HEK293 (cell line): ENCODE measurements around the gene IRX4.

Source experiments
- CTCF ChIA-PET: fragments of 350-600 bp; formaldehyde crosslinking; extraction: SDS; loops from one replicate; lab custom pipeline; 2021; ENCODE audit warnings: antibody characterized with exemption; lab: Yijun Ruan, JAX
- POLR2A ChIA-PET: fragments of 300-600 bp; formaldehyde crosslinking; extraction: SDS; loops from one replicate; lab custom pipeline; 2020; ENCODE audit warnings: antibody characterized with exemption, inconsistent platforms; lab: Yijun Ruan, JAX
- H3K27ac ChIP-seq: fragments of 200-500 bp; sonication (Bioruptor generic); 2 replicates; pipeline ENCODE4 v1.5.1; 2014; ENCODE audit warnings: low read depth, low read length, control low read depth, inconsistent platforms; ENCODE audit errors: extremely low read depth
- H3K36me3 ChIP-seq, 2 experiments: fragments of 200-500 bp in 1 of 2; sonication (Bioruptor generic) in 1 of 2; 1 replicate in 1 of 2; 2 replicates in 1 of 2; pipeline ENCODE4 v1.5.1; 2014 to 2017; ENCODE audit warnings: inconsistent platforms in 2 of 2, low read length in 2 of 2; ENCODE audit not compliant: control insufficient read depth in 2 of 2, insufficient read depth in 1 of 2
- H3K4me1 ChIP-seq: fragments of 200-500 bp; sonication (Bioruptor generic); 2 replicates; pipeline ENCODE4 v1.5.1; 2014; ENCODE audit warnings: mild to moderate bottlenecking, low read length, inconsistent platforms; ENCODE audit not compliant: control insufficient read depth, insufficient read depth
- H3K4me3 ChIP-seq: 2 replicates; pipeline ENCODE4 v1.5.1; 2011; ENCODE audit warnings: low read depth, mild to moderate bottlenecking, control low read depth, low read length, moderate library complexity
- H3K9me3 ChIP-seq: fragments of 200-500 bp; sonication (Bioruptor generic); 2 replicates; pipeline ENCODE4 v1.5.1; 2014; ENCODE audit warnings: low read depth, low read length, inconsistent platforms; ENCODE audit not compliant: control insufficient read depth, insufficient read depth
- BCL11B ChIP-seq: fragments of 450-650 bp; formaldehyde crosslinking; IDR thresholded peaks from 2 replicates; pipeline ENCODE4 v1.5.1; 2016; ENCODE audit warnings: low read depth, missing biosample characterization, missing genetic modification characterization
- OSR2 ChIP-seq: fragments of 450-650 bp; formaldehyde crosslinking; IDR thresholded peaks from 2 replicates; pipeline ENCODE4 v1.5.1; 2016; ENCODE audit warnings: missing biosample characterization, missing genetic modification characterization
- PRDM4 ChIP-seq: fragments of 450-650 bp; formaldehyde crosslinking; IDR thresholded peaks from 2 replicates; pipeline ENCODE4 v1.5.1; 2017; ENCODE audit warnings: missing biosample characterization, missing genetic modification characterization
- PRDM6 ChIP-seq: fragments of 450-650 bp; formaldehyde crosslinking; IDR thresholded peaks from 2 replicates; pipeline ENCODE4 v1.5.1; 2017; ENCODE audit warnings: missing biosample characterization, missing genetic modification characterization
- ZBTB17 ChIP-seq: fragments of 450-650 bp; formaldehyde crosslinking; IDR thresholded peaks from 2 replicates; pipeline ENCODE4 v1.5.1; 2016; ENCODE audit warnings: missing biosample characterization, missing genetic modification characterization
- ZBTB7A ChIP-seq: fragments of 450-650 bp; formaldehyde crosslinking; IDR thresholded peaks from 2 replicates; pipeline ENCODE4 v1.5.1; 2016; ENCODE audit warnings: low read depth, missing biosample characterization, missing genetic modification characterization
- ZFP3 ChIP-seq: fragments of 450-650 bp; formaldehyde crosslinking; IDR thresholded peaks from 2 replicates; pipeline ENCODE4 v1.5.1; 2016; ENCODE audit warnings: low read depth, missing biosample characterization, missing genetic modification characterization
- ZFP41 ChIP-seq: fragments of 450-650 bp; formaldehyde crosslinking; IDR thresholded peaks from 2 replicates; pipeline ENCODE4 v1.5.1; 2016; ENCODE audit warnings: missing biosample characterization, missing genetic modification characterization, borderline replicate concordance
- ZFP69B ChIP-seq: fragments of 450-650 bp; formaldehyde crosslinking; IDR thresholded peaks from 2 replicates; pipeline ENCODE4 v1.5.1; 2016; ENCODE audit warnings: missing biosample characterization, missing genetic modification characterization
- ZNF132 ChIP-seq: fragments of 450-650 bp; formaldehyde crosslinking; IDR thresholded peaks from 2 replicates; pipeline ENCODE4 v1.5.1; 2017; ENCODE audit warnings: missing biosample characterization, missing genetic modification characterization, borderline replicate concordance
- ZNF169 ChIP-seq: fragments of 450-650 bp; formaldehyde crosslinking; IDR thresholded peaks from 2 replicates; pipeline ENCODE4 v1.5.1; 2016; ENCODE audit warnings: missing biosample characterization, missing genetic modification characterization
- ZNF175 ChIP-seq: fragments of 450-650 bp; formaldehyde crosslinking; IDR thresholded peaks from 2 replicates; pipeline ENCODE4 v1.5.1; 2016; ENCODE audit warnings: missing biosample characterization, missing genetic modification characterization
- ZNF2 ChIP-seq: fragments of 450-650 bp; formaldehyde crosslinking; IDR thresholded peaks from 2 replicates; pipeline ENCODE4 v1.5.1; 2016; ENCODE audit warnings: missing biosample characterization, missing genetic modification characterization
- ZNF239 ChIP-seq: fragments of 450-650 bp; formaldehyde crosslinking; IDR thresholded peaks from 2 replicates; pipeline ENCODE4 v1.5.1; 2016; ENCODE audit warnings: missing biosample characterization, missing genetic modification characterization
- ZNF266 ChIP-seq: fragments of 450-650 bp; formaldehyde crosslinking; IDR thresholded peaks from 2 replicates; pipeline ENCODE4 v1.5.1; 2016; ENCODE audit warnings: missing biosample characterization, missing genetic modification characterization, low read depth
- ZNF362 ChIP-seq: fragments of 450-650 bp; formaldehyde crosslinking; IDR thresholded peaks from 2 replicates; pipeline ENCODE4 v1.5.1; 2016; ENCODE audit warnings: missing biosample characterization, missing genetic modification characterization
- ZNF561 ChIP-seq: fragments of 450-650 bp; IDR thresholded peaks from 2 replicates; pipeline ENCODE4 v1.5.1; 2018; ENCODE audit warnings: missing biosample characterization, missing genetic modification characterization, borderline replicate concordance
- ZNF76 ChIP-seq: fragments of 450-650 bp; formaldehyde crosslinking; IDR thresholded peaks from 2 replicates; pipeline ENCODE4; 2016; ENCODE audit warnings: low read depth, missing biosample characterization, missing genetic modification characterization, borderline replicate concordance
- TF ChIP-seq, protein P1 (sequence below): fragments of 450-650 bp; formaldehyde crosslinking; IDR thresholded peaks from 2 replicates; pipeline ENCODE4 v1.5.1; 2016; ENCODE audit warnings: missing biosample characterization, missing genetic modification characterization, low read depth
- TF ChIP-seq, protein P2 (sequence below): fragments of 450-650 bp; formaldehyde crosslinking; IDR thresholded peaks from 2 replicates; pipeline ENCODE4 v1.5.1; 2016; ENCODE audit warnings: missing biosample characterization, missing genetic modification characterization

IRX4 gene

GRCh38 chr5:1847611-1848010 lies 35.1 kb downstream of the IRX4 start:
- H3K4me3 ChIP-seq, result no peak overlapping the region
- H3K36me3 ChIP-seq, result no peaks in the 10 kb centered on the region
- POLR2A ChIA-PET, result no interaction called here
- H3K4me1 ChIP-seq, result no peaks in the 10 kb centered on the region
- CTCF ChIA-PET, result no interaction called here
- TF ChIP-seq ZNF169 (tag by site-specific recombination), result no peak
- TF ChIP-seq ZNF239, result no peak
- TF ChIP-seq ZFP41 (tag by site-specific recombination), result no peak
- TF ChIP-seq, protein P1, sequence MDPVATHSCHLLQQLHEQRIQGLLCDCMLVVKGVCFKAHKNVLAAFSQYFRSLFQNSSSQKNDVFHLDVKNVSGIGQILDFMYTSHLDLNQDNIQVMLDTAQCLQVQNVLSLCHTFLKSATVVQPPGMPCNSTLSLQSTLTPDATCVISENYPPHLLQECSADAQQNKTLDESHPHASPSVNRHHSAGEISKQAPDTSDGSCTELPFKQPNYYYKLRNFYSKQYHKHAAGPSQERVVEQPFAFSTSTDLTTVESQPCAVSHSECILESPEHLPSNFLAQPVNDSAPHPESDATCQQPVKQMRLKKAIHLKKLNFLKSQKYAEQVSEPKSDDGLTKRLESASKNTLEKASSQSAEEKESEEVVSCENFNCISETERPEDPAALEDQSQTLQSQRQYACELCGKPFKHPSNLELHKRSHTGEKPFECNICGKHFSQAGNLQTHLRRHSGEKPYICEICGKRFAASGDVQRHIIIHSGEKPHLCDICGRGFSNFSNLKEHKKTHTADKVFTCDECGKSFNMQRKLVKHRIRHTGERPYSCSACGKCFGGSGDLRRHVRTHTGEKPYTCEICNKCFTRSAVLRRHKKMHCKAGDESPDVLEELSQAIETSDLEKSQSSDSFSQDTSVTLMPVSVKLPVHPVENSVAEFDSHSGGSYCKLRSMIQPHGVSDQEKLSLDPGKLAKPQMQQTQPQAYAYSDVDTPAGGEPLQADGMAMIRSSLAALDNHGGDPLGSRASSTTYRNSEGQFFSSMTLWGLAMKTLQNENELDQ, result no peak
- no peak for TF ChIP-seq ZFP3 (tag by site-specific recombination)
- no peak for TF ChIP-seq ZBTB17 (tag by site-specific recombination)
- TF ChIP-seq ZNF132, result no peak
- TF ChIP-seq ZNF561 (tag by site-specific recombination), result no peak
- no peak for TF ChIP-seq ZNF2 (tag by site-specific recombination)
- no peak for TF ChIP-seq ZBTB7A (tag by site-specific recombination)
- no peak for TF ChIP-seq OSR2
- TF ChIP-seq, protein P2, sequence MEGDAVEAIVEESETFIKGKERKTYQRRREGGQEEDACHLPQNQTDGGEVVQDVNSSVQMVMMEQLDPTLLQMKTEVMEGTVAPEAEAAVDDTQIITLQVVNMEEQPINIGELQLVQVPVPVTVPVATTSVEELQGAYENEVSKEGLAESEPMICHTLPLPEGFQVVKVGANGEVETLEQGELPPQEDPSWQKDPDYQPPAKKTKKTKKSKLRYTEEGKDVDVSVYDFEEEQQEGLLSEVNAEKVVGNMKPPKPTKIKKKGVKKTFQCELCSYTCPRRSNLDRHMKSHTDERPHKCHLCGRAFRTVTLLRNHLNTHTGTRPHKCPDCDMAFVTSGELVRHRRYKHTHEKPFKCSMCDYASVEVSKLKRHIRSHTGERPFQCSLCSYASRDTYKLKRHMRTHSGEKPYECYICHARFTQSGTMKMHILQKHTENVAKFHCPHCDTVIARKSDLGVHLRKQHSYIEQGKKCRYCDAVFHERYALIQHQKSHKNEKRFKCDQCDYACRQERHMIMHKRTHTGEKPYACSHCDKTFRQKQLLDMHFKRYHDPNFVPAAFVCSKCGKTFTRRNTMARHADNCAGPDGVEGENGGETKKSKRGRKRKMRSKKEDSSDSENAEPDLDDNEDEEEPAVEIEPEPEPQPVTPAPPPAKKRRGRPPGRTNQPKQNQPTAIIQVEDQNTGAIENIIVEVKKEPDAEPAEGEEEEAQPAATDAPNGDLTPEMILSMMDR (tag by site-specific recombination), result no peak
- TF ChIP-seq ZNF76 (tag by site-specific recombination), result no peak
- no peak for TF ChIP-seq ZNF175 (tag by site-specific recombination)
- TF ChIP-seq PRDM6 (tag by site-specific recombination), result no peak
- no peak for TF ChIP-seq ZNF362 (tag by site-specific recombination)
- no peak for TF ChIP-seq ZFP69B
- TF ChIP-seq ZNF266 (tag by site-specific recombination), result no peak
- TF ChIP-seq BCL11B (tag by site-specific recombination), result no peak
- no peak for TF ChIP-seq PRDM4 (tag by site-specific recombination)
- TF ChIP-seq, all 188 proteins: peak for 0
- H3K9me3 ChIP-seq, result no peaks in the 10 kb centered on the region
- H3K27ac ChIP-seq, result no peak overlapping the region
